ENCODE results near the gene NCBP1. TPM values are rescaled to one million over a fixed set of nuclear protein-coding genes. Genes with fewer than 3 reads are reported as not detected.

The NCBP1 gene
- total RNA-seq, 1 experiment from 2014 or later, result 23.0 TPM

DNA sequence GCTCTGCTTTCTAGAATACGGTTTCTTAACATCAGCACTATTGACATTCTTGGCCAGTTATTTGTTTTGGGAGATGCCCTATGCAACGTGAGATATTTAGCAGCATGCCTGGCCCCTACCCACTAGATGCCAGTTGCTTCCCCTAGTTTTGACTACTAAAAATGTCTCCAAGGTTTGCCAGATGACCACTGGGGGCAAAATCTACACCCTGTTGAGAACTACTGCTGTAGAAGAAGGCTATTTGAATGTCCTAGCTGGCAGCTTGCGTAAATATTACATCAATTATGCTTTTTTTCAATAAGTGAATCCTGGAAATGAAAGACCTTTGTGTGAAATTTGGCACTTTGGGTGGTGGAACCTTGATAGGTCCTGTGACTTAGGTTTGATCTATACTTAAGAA is 5.0 kb downstream of the NCBP1 start:
- H3K36me3 ChIP-seq (ENCODE audit: low read depth, low read length), result peaks cover 14% of the 10 kb centered on the region; the same call in 1 of the 2 replicates
- no TSS peak for BruUV-seq (replicated peaks)
- POLR2A ChIA-PET (ENCODE audit: unreplicated experiment), result no interaction called here

DNA sequence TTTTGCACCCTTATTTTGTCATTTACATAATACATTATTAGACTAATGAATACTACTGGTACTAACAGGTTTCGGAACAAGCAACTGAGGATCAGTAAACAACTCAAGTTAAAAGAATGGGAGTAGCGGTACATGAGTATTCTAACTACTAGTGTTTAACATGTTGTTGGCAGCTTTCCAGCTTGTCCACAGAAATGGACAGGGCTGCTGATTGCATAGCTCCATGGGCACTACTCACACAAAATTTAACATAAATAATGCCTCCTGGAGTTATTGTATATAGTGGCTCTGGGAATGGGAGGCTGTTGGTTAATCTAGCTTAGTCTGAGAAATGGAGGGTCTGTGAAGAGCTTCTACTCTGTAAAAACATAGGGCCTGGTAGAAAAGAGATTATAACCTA is 6.7 kb downstream of the NCBP1 start:
- H3K4me1 ChIP-seq (ENCODE audit: insufficient read depth, low read length), result peaks cover 12% of the 10 kb centered on the region
- POLR2A ChIA-PET (ENCODE audit: unreplicated experiment), result no interaction called here
- no peak overlapping the region for H3K4me2 ChIP-seq (ENCODE audit: low read length)

More for the DNA sequence above, 5.0 kb downstream of the NCBP1 start:
- peak; percentile 11 for DNase-seq
- CTCF ChIA-PET, result interaction anchor here (0.7 kb wide), 1 partner anchor 435 kb away, joined by 5 read pairs; no protein-coding TSS in a partner anchor
- Histone ChIP-seq H3K9me3 (ENCODE audit: low read length) (no peaks in the 10 kb centered on the region), H3F3A (ENCODE audit: low read length, unreplicated experiment) (no peaks in the 10 kb centered on the region), H3K27ac (ENCODE audit: low read length) (no peak overlapping the region), H3K79me2 (ENCODE audit: low read length) (peaks cover 85% of the 10 kb centered on the region), H2AFZ (ENCODE audit: low read length) (no peak overlapping the region), H3K9me2 (replicated peaks; ENCODE audit: low read length) (no peaks in the 10 kb centered on the region), H3K4me2 (ENCODE audit: low read length) (no peak overlapping the region), H4K20me1 (ENCODE audit: low read length) (peaks cover 52% of the 10 kb centered on the region), H3K27me3 (ENCODE audit: low read length) (no peaks in the 10 kb centered on the region), H3K9ac (ENCODE audit: low read length) (no peak overlapping the region), H3K4me1 (ENCODE audit: insufficient read depth, low read length) (peaks cover 12% of the 10 kb centered on the region), H3K4me3 (ENCODE audit: low read length) (no peak overlapping the region)
- TF ChIP-seq EZH2 (IDR thresholded peaks at IDR 0.05; ENCODE audit: low read length, unreplicated experiment), result no peak
- no peak for TF ChIP-seq EZH2phosphoT487 (IDR thresholded peaks at IDR 0.05; ENCODE audit: borderline replicate concordance, low read length)
- TF ChIP-seq, protein P1, sequence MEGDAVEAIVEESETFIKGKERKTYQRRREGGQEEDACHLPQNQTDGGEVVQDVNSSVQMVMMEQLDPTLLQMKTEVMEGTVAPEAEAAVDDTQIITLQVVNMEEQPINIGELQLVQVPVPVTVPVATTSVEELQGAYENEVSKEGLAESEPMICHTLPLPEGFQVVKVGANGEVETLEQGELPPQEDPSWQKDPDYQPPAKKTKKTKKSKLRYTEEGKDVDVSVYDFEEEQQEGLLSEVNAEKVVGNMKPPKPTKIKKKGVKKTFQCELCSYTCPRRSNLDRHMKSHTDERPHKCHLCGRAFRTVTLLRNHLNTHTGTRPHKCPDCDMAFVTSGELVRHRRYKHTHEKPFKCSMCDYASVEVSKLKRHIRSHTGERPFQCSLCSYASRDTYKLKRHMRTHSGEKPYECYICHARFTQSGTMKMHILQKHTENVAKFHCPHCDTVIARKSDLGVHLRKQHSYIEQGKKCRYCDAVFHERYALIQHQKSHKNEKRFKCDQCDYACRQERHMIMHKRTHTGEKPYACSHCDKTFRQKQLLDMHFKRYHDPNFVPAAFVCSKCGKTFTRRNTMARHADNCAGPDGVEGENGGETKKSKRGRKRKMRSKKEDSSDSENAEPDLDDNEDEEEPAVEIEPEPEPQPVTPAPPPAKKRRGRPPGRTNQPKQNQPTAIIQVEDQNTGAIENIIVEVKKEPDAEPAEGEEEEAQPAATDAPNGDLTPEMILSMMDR (conservative IDR thresholded peaks at IDR 0.05; ENCODE audit: low read depth, low read length), result peak; percentile 35; the same call in 1 of the 2 replicates
- 0 out of 2 replicates have a peak, but pooled peaks have one; percentile 23 for ATAC-seq
- intact Hi-C loops (cut with micrococcal nuclease), result loop anchor here (1.0 kb wide), 1 partner anchor 8 kb away; no protein-coding TSS in a partner anchor

DNA sequence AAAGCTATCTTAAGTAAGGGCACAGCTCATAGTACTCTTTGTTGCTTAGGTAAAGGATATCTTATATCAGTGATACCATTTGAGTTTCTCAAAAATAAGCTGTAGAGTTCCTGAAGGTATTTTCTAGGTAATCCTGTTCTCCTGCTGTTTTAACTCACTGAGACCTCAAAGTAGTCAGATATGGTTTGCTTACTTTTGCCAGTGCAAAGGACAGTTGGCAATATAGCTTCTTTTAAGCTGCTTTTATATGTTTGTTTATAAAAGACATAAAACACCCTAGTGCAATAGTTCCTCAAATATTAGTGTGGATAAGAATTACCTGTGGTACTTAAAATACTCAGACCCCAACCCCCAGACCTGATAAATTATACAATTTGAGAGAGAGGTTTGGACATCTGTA is 12.1 kb downstream of the NCBP1 start:
- ChIA-PET POLR2A (ENCODE audit: unreplicated experiment) (interaction anchor here (0.9 kb wide), 1 partner anchor 12 kb away, joined by 3 read pairs; the partner anchor contains the start of genes NCBP1 and TSTD2), CTCF (interaction anchor here (0.6 kb wide), 1 partner anchor 30 kb away, joined by 5 read pairs; no protein-coding TSS in a partner anchor)
- no peak overlapping the region for H3K4me2 ChIP-seq (ENCODE audit: low read length)
- H4K20me1 ChIP-seq (ENCODE audit: low read length), result no peaks in the 10 kb centered on the region
- peaks cover 38% of the 10 kb centered on the region for H3K36me3 ChIP-seq (ENCODE audit: low read depth, low read length)
- no peaks in the 10 kb centered on the region for H3K9me2 ChIP-seq (replicated peaks; ENCODE audit: low read length)
- no peak for TF ChIP-seq EZH2phosphoT487 (IDR thresholded peaks at IDR 0.05; ENCODE audit: borderline replicate concordance, low read length)
- TF ChIP-seq EZH2 (IDR thresholded peaks at IDR 0.05; ENCODE audit: low read length, unreplicated experiment), result no peak
- TF ChIP-seq, protein P1 (conservative IDR thresholded peaks at IDR 0.05; ENCODE audit: low read depth, low read length), result no peak
- H3K27ac ChIP-seq (ENCODE audit: low read length), result no peak overlapping the region
- H2AFZ ChIP-seq (ENCODE audit: low read length), result no peak overlapping the region
- BruUV-seq (replicated peaks), result no TSS peak
- DNase-seq (no peak), ATAC-seq (no peak)
- no peaks in the 10 kb centered on the region for H3F3A ChIP-seq (ENCODE audit: low read length, unreplicated experiment)
- H3K9me3 ChIP-seq (ENCODE audit: low read length), result no peaks in the 10 kb centered on the region
- H3K4me3 ChIP-seq (ENCODE audit: low read length), result no peak overlapping the region
- intact Hi-C loops (cut with micrococcal nuclease), result loop anchor here (1.0 kb wide), 1 partner anchor 7 kb away; no protein-coding TSS in a partner anchor
- H3K27me3 ChIP-seq (ENCODE audit: low read length), result no peaks in the 10 kb centered on the region
- peaks cover 17% of the 10 kb centered on the region for H3K79me2 ChIP-seq (ENCODE audit: low read length)
- H3K4me1 ChIP-seq (ENCODE audit: insufficient read depth, low read length), result no peaks in the 10 kb centered on the region
- no peak overlapping the region for H3K9ac ChIP-seq (ENCODE audit: low read length)

More for the DNA sequence above, 6.7 kb downstream of the NCBP1 start:
- Histone ChIP-seq H3F3A (ENCODE audit: low read length, unreplicated experiment) (no peaks in the 10 kb centered on the region), H3K27ac (ENCODE audit: low read length) (no peak overlapping the region), H3K79me2 (ENCODE audit: low read length) (peaks cover 69% of the 10 kb centered on the region), H3K9ac (ENCODE audit: low read length) (no peak overlapping the region), H3K36me3 (ENCODE audit: low read depth, low read length) (peaks cover 26% of the 10 kb centered on the region), H4K20me1 (ENCODE audit: low read length) (peaks cover 40% of the 10 kb centered on the region), H3K27me3 (ENCODE audit: low read length) (no peaks in the 10 kb centered on the region), H3K9me2 (replicated peaks; ENCODE audit: low read length) (no peaks in the 10 kb centered on the region), H3K4me3 (ENCODE audit: low read length) (no peak overlapping the region), H2AFZ (ENCODE audit: low read length) (no peak overlapping the region), H3K9me3 (ENCODE audit: low read length) (no peaks in the 10 kb centered on the region)
- TF ChIP-seq, protein P1 (conservative IDR thresholded peaks at IDR 0.05; ENCODE audit: low read depth, low read length), result no peak
- TF ChIP-seq EZH2 (IDR thresholded peaks at IDR 0.05; ENCODE audit: low read length, unreplicated experiment) (no peak), EZH2phosphoT487 (IDR thresholded peaks at IDR 0.05; ENCODE audit: borderline replicate concordance, low read length) (no peak)
- DNase-seq, result no peak
- ATAC-seq, result no peak
- CTCF ChIA-PET, result no interaction called here
- intact Hi-C loops (cut with micrococcal nuclease), result no loop called here
- no TSS peak for BruUV-seq (replicated peaks)

Data from PC-3 (cell line).